ENCODE data around the gene ZFP69B. TPM values are rescaled to one million over a fixed set of nuclear protein-coding genes. Genes with fewer than 3 reads are reported as not detected.
A peak's percentile ranks its signal among the peaks of the same experiment; 100 is the strongest.

Gene ZFP69B
- total and polyA plus RNA-seq, 2 of the 8 experiments (the other 6 are each of a cell fraction or from before 2014, with no cell fraction given): 1.7 to 8.2 TPM

DNA sequence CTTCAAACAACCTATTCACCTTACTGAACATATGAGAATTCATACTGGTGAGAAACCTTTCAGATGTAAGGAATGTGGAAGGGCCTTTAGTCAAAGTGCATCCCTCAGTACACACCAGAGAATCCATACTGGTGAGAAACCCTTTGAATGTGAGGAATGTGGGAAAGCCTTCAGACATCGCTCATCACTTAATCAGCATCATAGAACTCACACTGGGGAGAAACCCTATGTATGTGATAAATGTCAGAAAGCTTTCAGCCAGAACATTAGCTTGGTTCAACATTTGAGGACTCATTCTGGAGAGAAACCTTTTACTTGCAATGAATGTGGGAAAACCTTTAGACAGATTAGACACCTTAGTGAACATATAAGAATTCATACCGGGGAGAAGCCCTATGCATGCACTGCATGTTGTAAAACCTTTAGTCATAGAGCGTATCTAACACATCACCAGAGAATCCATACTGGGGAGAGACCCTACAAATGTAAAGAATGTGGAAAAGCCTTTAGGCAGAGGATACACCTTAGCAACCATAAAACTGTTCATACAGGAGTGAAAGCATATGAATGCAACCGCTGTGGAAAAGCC is 45.1 kb downstream of the ZFP69B start:
- Histone ChIP-seq H4K8ac (ENCODE audit: extremely low read depth, insufficient read depth, low read length) (no peak overlapping the region), H2BK5ac (ENCODE audit: low read depth, low read length) (no peak overlapping the region), H4K91ac (replicated peaks; ENCODE audit: insufficient read length, low read length) (no peak overlapping the region), H3K79me2 (ENCODE audit: control insufficient read depth in 1 of 2, insufficient read depth in 2 of 2, low read length in 2 of 2) (no peaks in the 10 kb centered on the region), H3K36me3 (ENCODE audit: control insufficient read depth in 2 of 4, insufficient read depth in 4 of 4, low read length in 3 of 4) (peaks cover 0 to 33% (median 12%) of the 10 kb centered on the region in 4 experiments; a peak in 4 of 8 replicates), H2BK120ac (replicated peaks; ENCODE audit: low read depth, low read length) (no peak overlapping the region), H3K4me2 (ENCODE audit: insufficient read depth in 1 of 2, low read depth in 2 of 2, low read length in 2 of 2) (no peak overlapping the region), H2BK12ac (ENCODE audit: low read depth, low read length) (no peak overlapping the region), H4K5ac (ENCODE audit: insufficient read length, low read depth, low read length) (no peak overlapping the region), H2AFZ (ENCODE audit: low read length) (no peak overlapping the region), H3K27ac (ENCODE audit: low read depth, low read length) (no peak overlapping the region), H3K18ac (ENCODE audit: extremely low read depth, low read length) (no peak overlapping the region), H3K9ac (replicated peaks in 1 of 4; ENCODE audit: extremely low read depth in 1 of 4, low read depth in 3 of 4, low read length in 3 of 4) (no peak overlapping the region), H3K4me3 (ENCODE audit: extremely low read depth in 1 of 4, insufficient read depth in 2 of 4, low read depth in 3 of 4, low read length in 4 of 4) (no peak overlapping the region), H2BK20ac (ENCODE audit: low read length) (no peak overlapping the region), H3K14ac (ENCODE audit: insufficient read length) (no peak overlapping the region), H2BK15ac (ENCODE audit: low read length) (no peak overlapping the region), H3K4ac (replicated peaks; ENCODE audit: insufficient read length, low read depth, low read length) (no peak overlapping the region), H3K23me2 (ENCODE audit: low read depth, low read length) (no peaks in the 10 kb centered on the region; the same call in 1 of the 2 replicates), H3K79me1 (ENCODE audit: low read depth, low read length) (no peaks in the 10 kb centered on the region), H3K56ac (replicated peaks; ENCODE audit: insufficient read length, low read depth, low read length) (no peak overlapping the region), H2AK5ac (ENCODE audit: low read depth, low read length) (no peak overlapping the region), H3K23ac (ENCODE audit: insufficient read length) (no peak overlapping the region), H4K20me1 (replicated peaks in 1 of 2; ENCODE audit: control insufficient read depth in 1 of 2, insufficient read depth in 2 of 2, low read length in 2 of 2) (no peaks in the 10 kb centered on the region), H3K9me3 (ENCODE audit: insufficient read depth in 2 of 2, low read depth in 1 of 2, low read length in 1 of 2) (peaks cover 21 to 23% of the 10 kb centered on the region in 2 experiments), H3K4me1 (replicated peaks in 1 of 4; ENCODE audit: control insufficient read depth in 3 of 4, insufficient read depth in 4 of 4, low read length in 3 of 4) (no peaks in the 10 kb centered on the region), H3K27me3 (replicated peaks in 1 of 4; ENCODE audit: control insufficient read depth in 3 of 4, extremely low read depth in 1 of 4, insufficient read depth in 3 of 4, low read length in 3 of 4) (no peaks in the 10 kb centered on the region)
- 93% methylated on average over 4 of the region's 4 CpGs; no CpG with 5 or more reads in 1 of the 2 experiments for WGBS, 2 experiments (ENCODE audit: extremely low coverage in 1 of 2, insufficient coverage in 1 of 2, insufficient read length in 1 of 2, insufficient replicate concordance in 2 of 2, low coverage in 1 of 2, low lambda C conversion rate in 2 of 2, missing lambda C conversion rate in 1 of 2)
- CTCF ChIA-PET (ENCODE audit: partially characterized antibody): no interaction called here
- FAIRE-seq (no peak), DNase-seq (ENCODE audit: low read depth in 1 of 2, low spot score in 2 of 2) (no peak)
- no peak for TF ChIP-seq EGR1 (IDR thresholded peaks at IDR 0.05; ENCODE audit: borderline replicate concordance, low read depth, low read length)
- peak; percentile 83 for TF ChIP-seq ZNF274 (IDR thresholded peaks at IDR 0.05; ENCODE audit: borderline replicate concordance, extremely low read depth, low read length)
- POLR2A ChIA-PET (ENCODE audit: partially characterized antibody): interaction anchor here (0.6 to 1.9 kb wide), 2 partner anchors 11 to 13 kb away, joined by 5 to 6 read pairs; partner anchors contain the start of gene EXO5
